ENCODE measurements around the gene ZNF628. TPM values are rescaled to one million over a fixed set of nuclear protein-coding genes. Genes with fewer than 3 reads are reported as not detected.

Gene ZNF628
- total RNA-seq, 1 experiment from 2014 or later = 21.7 TPM

DNA sequence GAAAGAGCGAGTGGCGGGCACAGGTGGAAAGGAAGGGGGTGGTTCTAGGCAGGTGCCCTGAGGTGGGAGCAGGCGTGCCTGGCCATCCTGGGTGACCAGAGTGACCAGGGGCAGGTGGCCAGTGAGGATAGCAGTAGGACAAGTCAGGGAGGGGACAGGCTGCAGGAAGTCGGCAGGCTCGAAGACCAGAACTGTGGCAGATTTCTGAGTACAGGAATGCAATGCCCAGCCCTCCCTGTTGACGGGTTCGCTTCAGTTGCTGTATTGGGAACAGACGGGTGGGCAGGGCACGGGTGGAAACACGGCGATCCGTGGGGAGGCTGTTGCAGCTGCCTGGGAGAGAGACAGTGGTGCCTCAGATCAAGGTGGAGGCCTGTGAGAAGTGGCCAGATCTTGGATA is 1.9 kb downstream of the ZNF628 start:
- no TSS peak for BruUV-seq (replicated peaks)
- Histone ChIP-seq H3K27ac (ENCODE audit: low read length) (peak overlapping the region; percentile 97; the same call in 1 of the 2 replicates), H3K4me1 (ENCODE audit: control insufficient read depth, insufficient read depth, low read length) (peaks cover 41% of the 10 kb centered on the region), H3K27me3 (ENCODE audit: control insufficient read depth, insufficient read depth, low read length) (no peaks in the 10 kb centered on the region), H3K4me3 (ENCODE audit: low read depth in 2 of 2, low read length in 2 of 2) (no peak overlapping the region), H3K9me3 (ENCODE audit: control insufficient read depth, insufficient read depth, low read depth, low read length) (no peaks in the 10 kb centered on the region), H3K36me3 (ENCODE audit: control insufficient read depth, insufficient read depth, low read length) (no peaks in the 10 kb centered on the region)
- ATAC-seq (no peak), DNase-seq (ENCODE audit: low read depth, low spot score) (no peak)
- no peak for TF ChIP-seq CTCF (IDR thresholded peaks at IDR 0.05)
- no peak for TF ChIP-seq SIN3A (IDR thresholded peaks at IDR 0.05; ENCODE audit: borderline replicate concordance, insufficient read depth, low read depth, low read length)
- TF ChIP-seq TCF7L2 (IDR thresholded peaks at IDR 0.05; ENCODE audit: low read depth, low read length) = no peak
- TF ChIP-seq POLR2AphosphoS5 (IDR thresholded peaks at IDR 0.05; ENCODE audit: low read depth, low read length) = no peak
- TF ChIP-seq, protein P1, sequence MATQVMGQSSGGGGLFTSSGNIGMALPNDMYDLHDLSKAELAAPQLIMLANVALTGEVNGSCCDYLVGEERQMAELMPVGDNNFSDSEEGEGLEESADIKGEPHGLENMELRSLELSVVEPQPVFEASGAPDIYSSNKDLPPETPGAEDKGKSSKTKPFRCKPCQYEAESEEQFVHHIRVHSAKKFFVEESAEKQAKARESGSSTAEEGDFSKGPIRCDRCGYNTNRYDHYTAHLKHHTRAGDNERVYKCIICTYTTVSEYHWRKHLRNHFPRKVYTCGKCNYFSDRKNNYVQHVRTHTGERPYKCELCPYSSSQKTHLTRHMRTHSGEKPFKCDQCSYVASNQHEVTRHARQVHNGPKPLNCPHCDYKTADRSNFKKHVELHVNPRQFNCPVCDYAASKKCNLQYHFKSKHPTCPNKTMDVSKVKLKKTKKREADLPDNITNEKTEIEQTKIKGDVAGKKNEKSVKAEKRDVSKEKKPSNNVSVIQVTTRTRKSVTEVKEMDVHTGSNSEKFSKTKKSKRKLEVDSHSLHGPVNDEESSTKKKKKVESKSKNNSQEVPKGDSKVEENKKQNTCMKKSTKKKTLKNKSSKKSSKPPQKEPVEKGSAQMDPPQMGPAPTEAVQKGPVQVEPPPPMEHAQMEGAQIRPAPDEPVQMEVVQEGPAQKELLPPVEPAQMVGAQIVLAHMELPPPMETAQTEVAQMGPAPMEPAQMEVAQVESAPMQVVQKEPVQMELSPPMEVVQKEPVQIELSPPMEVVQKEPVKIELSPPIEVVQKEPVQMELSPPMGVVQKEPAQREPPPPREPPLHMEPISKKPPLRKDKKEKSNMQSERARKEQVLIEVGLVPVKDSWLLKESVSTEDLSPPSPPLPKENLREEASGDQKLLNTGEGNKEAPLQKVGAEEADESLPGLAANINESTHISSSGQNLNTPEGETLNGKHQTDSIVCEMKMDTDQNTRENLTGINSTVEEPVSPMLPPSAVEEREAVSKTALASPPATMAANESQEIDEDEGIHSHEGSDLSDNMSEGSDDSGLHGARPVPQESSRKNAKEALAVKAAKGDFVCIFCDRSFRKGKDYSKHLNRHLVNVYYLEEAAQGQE (IDR thresholded peaks at IDR 0.05; ENCODE audit: insufficient read depth in 1 of 2, low read depth in 2 of 2, low read length in 1 of 2) = no peak
- ChIA-PET CTCF (no interaction called here), POLR2A (no interaction called here)
- intact Hi-C loops (cut with micrococcal nuclease; ENCODE audit: unreplicated experiment) (no loop called here), in situ Hi-C loops (cut with HindIII; ENCODE audit: low pct_unique_long_range_greater_than_20kb, low sequenced_read_pairs) (no loop called here)

- H3K4me1 ChIP-seq (ENCODE audit: control insufficient read depth, insufficient read depth, low read length) = peaks cover 39% of the 10 kb centered on the region
- no peaks in the 10 kb centered on the region for H3K27me3 ChIP-seq (ENCODE audit: control insufficient read depth, insufficient read depth, low read length)
- intact Hi-C loops (cut with micrococcal nuclease; ENCODE audit: unreplicated experiment) = no loop called here
- ChIA-PET CTCF (no interaction called here), POLR2A (no interaction called here)
- no peak overlapping the region for H3K4me3 ChIP-seq (ENCODE audit: low read depth in 2 of 2, low read length in 2 of 2)
- no peaks in the 10 kb centered on the region for H3K36me3 ChIP-seq (ENCODE audit: control insufficient read depth, insufficient read depth, low read length)
- DNase-seq (ENCODE audit: low read depth, low spot score) = no peak
- no TSS peak for BruUV-seq (replicated peaks)
- TF ChIP-seq SIN3A (IDR thresholded peaks at IDR 0.05; ENCODE audit: borderline replicate concordance, insufficient read depth, low read depth, low read length) = no peak
- no peak for TF ChIP-seq TCF7L2 (IDR thresholded peaks at IDR 0.05; ENCODE audit: low read depth, low read length)
- TF ChIP-seq, protein P1 (IDR thresholded peaks at IDR 0.05; ENCODE audit: insufficient read depth in 1 of 2, low read depth in 2 of 2, low read length in 1 of 2) = no peak
- TF ChIP-seq POLR2AphosphoS5 (IDR thresholded peaks at IDR 0.05; ENCODE audit: low read depth, low read length) = no peak
- TF ChIP-seq CTCF (IDR thresholded peaks at IDR 0.05) = no peak
- H3K9me3 ChIP-seq (ENCODE audit: control insufficient read depth, insufficient read depth, low read depth, low read length) = no peaks in the 10 kb centered on the region
- ATAC-seq = no peak
- H3K27ac ChIP-seq (ENCODE audit: low read length) = peak overlapping the region; percentile 19; the same call in 1 of the 2 replicates
- in situ Hi-C loops (cut with HindIII; ENCODE audit: low pct_unique_long_range_greater_than_20kb, low sequenced_read_pairs) = no loop called here
Measured at GRCh38 chr19:55479045-55479444, 2.6 kb downstream of the ZNF628 start.
